Epithelial cell of proximal tubule (primary cell): Measurements from ENCODE around the gene SCN8A. TPM values are rescaled to one million over a fixed set of nuclear protein-coding genes. Genes with fewer than 3 reads are reported as not detected.

ENCODE experiments used
- DNase-seq: peaks from one replicate; pipeline ENCODE4 v3.0.0-alpha.2; 2011; ENCODE audit warnings: low read depth
- H3K4me3 ChIP-seq: 2 replicates; pipeline ENCODE4 v1.5.1; 2011; ENCODE audit warnings: low read depth, mild to moderate bottlenecking, low read length
- CTCF ChIP-seq: conservative IDR thresholded peaks from 2 replicates; pipeline ENCODE4 v1.5.1; 2012; ENCODE audit warnings: low read depth, mild to moderate bottlenecking, low read length
- total RNA-seq: library from RNA; depleted of rRNA; stranded (reverse); fragments of >200 nt; gene quantifications from 2 replicates; pipeline ENCODE4 v1.2.3, GENCODE V29; 2015

Gene SCN8A
- total RNA-seq, 1 donor from 2014 or later: 0.86 TPM

DNA sequence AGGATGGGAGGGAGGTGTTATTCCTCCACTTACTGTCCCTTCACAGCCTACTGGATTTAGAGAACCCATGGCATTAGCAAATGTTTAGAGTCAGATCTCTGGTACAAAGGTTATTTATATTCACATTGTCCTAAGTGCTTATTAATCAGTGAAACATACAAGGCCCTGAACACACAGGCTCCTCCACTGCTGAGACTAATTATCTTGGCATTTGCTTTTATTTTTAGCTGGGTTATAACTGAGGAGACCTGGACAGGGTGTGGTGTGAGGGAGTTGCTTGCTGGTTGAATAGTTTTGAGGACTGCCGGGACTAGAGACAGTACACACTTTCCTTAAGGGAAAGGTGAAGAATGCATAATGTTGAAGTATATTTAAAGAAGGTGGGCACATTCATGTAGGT lies 180.0 kb downstream of the SCN8A start:
- no peak for DNase-seq
- no peak overlapping the region for H3K4me3 ChIP-seq
- TF ChIP-seq CTCF: no peak

DNA sequence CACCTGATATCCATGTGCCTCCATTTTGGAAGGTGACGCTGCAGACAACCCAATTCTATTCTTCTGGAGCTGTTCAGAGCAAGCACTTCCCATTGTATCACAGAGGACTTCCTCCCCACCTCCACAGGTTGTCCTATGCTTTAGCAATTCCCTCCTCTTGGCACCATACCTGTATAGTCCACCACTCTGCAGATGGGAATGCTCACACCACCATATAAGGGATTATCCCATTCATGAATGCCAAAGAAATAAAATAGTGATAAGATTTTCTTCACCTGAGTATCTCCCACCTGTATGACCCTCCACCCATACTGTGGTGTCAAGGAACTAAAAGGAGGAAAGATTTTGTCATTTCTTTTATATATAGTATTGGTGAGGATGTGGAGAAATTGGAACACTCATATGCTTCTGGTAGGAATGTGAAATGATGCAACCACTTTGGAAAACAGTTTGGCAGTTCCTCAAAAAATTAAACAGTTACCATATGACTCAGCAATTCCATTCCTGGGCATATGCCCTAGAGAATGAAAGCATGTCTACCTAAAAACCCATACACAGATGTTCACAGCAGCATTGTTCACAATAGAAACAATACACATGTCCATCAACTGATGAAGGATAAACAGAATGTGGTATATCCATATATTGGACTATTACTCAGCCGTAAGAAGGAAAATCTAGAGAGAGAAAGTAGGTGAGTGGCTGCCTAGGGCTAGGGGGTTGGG lies 182.3 kb downstream of the SCN8A start:
- DNase-seq: peak; percentile 64
- no peak for TF ChIP-seq CTCF
- H3K4me3 ChIP-seq: no peak overlapping the region

GRCh38 chr12:51774933-51775332 lies 183.9 kb downstream of the SCN8A start:
- no peak for DNase-seq
- TF ChIP-seq CTCF: no peak
- no peak overlapping the region for H3K4me3 ChIP-seq

- no peak for DNase-seq
- no peak for TF ChIP-seq CTCF
- no peak overlapping the region for H3K4me3 ChIP-seq
Observed at GRCh38 chr12:51777457-51777856, 186.4 kb downstream of the SCN8A start.

DNA sequence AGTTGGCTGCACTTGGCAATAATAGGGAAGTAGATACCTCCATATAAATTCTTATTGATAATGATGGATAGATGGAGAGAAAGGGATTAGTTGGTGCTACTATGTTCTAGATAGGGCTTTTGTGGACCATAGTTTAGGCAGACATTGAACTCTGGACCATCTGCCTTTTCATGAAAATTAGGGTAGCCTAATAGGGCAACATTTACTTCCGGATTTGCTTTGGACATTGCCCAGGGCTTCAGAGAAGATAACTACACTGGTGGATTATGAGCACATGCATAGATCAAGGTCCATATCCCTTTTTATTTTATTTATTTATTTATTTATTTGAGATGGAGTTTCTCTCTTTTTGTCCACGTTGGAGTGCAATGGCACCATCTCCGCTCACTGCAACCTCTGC lies 186.9 kb downstream of the SCN8A start:
- no peak for DNase-seq
- H3K4me3 ChIP-seq: no peak overlapping the region
- no peak for TF ChIP-seq CTCF

- no peak for DNase-seq
- H3K4me3 ChIP-seq: no peak overlapping the region
- TF ChIP-seq CTCF: no peak
Observed at GRCh38 chr12:51779876-51780275, 188.8 kb downstream of the SCN8A start.

- no peak for DNase-seq
- no peak overlapping the region for H3K4me3 ChIP-seq
- no peak for TF ChIP-seq CTCF
Observed at GRCh38 chr12:51784688-51785087, 193.7 kb downstream of the SCN8A start.
